ENCODE results near the gene GNAI1. TPM values are rescaled to one million over a fixed set of nuclear protein-coding genes. Genes with fewer than 3 reads are reported as not detected.

GNAI1 gene
- total and polyA plus RNA-seq, 2 of the 13 experiments (the other 11 are each of a cell fraction or from before 2014, with no cell fraction given) = 3.5 to 5.7 TPM

GRCh38 chr7:80089366-80089765, 45.3 kb upstream of the GNAI1 start (continued):
- TF ChIP-seq, protein P1, sequence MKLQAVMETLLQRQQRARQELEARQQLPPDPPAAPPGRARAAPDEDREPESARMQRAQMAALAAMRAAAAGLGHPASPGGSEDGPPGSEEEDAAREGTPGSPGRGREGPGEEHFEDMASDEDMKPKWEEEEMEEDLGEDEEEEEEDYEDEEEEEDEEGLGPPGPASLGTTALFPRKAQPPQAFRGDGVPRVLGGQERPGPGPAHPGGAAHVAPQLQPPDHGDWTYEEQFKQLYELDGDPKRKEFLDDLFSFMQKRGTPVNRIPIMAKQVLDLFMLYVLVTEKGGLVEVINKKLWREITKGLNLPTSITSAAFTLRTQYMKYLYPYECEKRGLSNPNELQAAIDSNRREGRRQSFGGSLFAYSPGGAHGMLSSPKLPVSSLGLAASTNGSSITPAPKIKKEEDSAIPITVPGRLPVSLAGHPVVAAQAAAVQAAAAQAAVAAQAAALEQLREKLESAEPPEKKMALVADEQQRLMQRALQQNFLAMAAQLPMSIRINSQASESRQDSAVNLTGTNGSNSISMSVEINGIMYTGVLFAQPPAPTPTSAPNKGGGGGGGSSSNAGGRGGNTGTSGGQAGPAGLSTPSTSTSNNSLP (IDR thresholded peaks at IDR 0.05; ENCODE audit: low read depth, low read length) = no peak
- TF ChIP-seq ZBTB44 (CRISPR knock-in tag; IDR thresholded peaks at IDR 0.05) = no peak

GRCh38 chr7:80093349-80093748, 41.3 kb upstream of the GNAI1 start:
- Histone ChIP-seq H3K4me3 (replicated peaks in 1 of 3; ENCODE audit: insufficient read depth in 1 of 3, low read depth in 2 of 3, low read length in 3 of 3) (no peak overlapping the region), H4K20me1 (ENCODE audit: insufficient read depth, low read length) (no peaks in the 10 kb centered on the region), H3K4me2 (ENCODE audit: low read depth, low read length) (no peak overlapping the region), H3K27me3 (ENCODE audit: control insufficient read depth in 1 of 2, insufficient read depth in 2 of 2, low read length in 2 of 2) (no peaks in the 10 kb centered on the region), H3K27ac (ENCODE audit: extremely low read length, insufficient read depth, low read length) (no peak overlapping the region), H3K4me1 (ENCODE audit: insufficient read depth, low read length) (no peaks in the 10 kb centered on the region), H3K9ac (ENCODE audit: insufficient read depth, low read depth, low read length) (no peak overlapping the region), H3K36me3 (replicated peaks in 1 of 2; ENCODE audit: control insufficient read depth in 1 of 2, insufficient read depth in 2 of 2, low read length in 2 of 2) (no peaks in the 10 kb centered on the region), H2AFZ (ENCODE audit: low read length) (no peak overlapping the region), H3K9me3 (ENCODE audit: low read length) (no peaks in the 10 kb centered on the region), H3K79me2 (ENCODE audit: insufficient read depth, low read length) (no peaks in the 10 kb centered on the region)
- BruUV-seq (replicated peaks) = no TSS peak
- ATAC-seq (no peak), DNase-seq (ENCODE audit: low spot score) (no peak), FAIRE-seq (no peak)
- ChIA-PET POLR2A (no interaction called here), CTCF (ENCODE audit: low intra/inter-chr PET ratio, low total read pairs) (no interaction called here)
- WGBS (ENCODE audit: low lambda C conversion rate) = 6% methylated on average over 2 of the region's 2 CpGs
- TF ChIP-seq MAFF (IDR thresholded peaks at IDR 0.05; ENCODE audit: low read depth, low read length) (peak; percentile 51; the same call in 1 of the 2 replicates), MAFK (conservative IDR thresholded peaks at IDR 0.05 in 1 of 2, IDR thresholded peaks at IDR 0.05 in 1 of 2; ENCODE audit: low read length in 2 of 2) (peak; percentile 10 to 60; a peak in 3 of 4 replicates)
- TF ChIP-seq, protein P2, sequence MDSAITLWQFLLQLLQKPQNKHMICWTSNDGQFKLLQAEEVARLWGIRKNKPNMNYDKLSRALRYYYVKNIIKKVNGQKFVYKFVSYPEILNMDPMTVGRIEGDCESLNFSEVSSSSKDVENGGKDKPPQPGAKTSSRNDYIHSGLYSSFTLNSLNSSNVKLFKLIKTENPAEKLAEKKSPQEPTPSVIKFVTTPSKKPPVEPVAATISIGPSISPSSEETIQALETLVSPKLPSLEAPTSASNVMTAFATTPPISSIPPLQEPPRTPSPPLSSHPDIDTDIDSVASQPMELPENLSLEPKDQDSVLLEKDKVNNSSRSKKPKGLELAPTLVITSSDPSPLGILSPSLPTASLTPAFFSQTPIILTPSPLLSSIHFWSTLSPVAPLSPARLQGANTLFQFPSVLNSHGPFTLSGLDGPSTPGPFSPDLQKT (CRISPR knock-in tag; IDR thresholded peaks at IDR 0.05; ENCODE audit: borderline replicate concordance) = no peak
- intact Hi-C loops (cut with micrococcal nuclease; ENCODE audit: unreplicated experiment) (no loop called here), in situ Hi-C loops (cut with HindIII; ENCODE audit: extremely low pct_ligation_motif_present, low pct_unique_long_range_greater_than_20kb) (no loop called here)
